SK-N-SH treated with all-trans-retinoic acid at 6 μM for 48 hours (cell line): ENCODE measurements around the gene CCDC88C.

Experiments
- ARNTL ChIP-seq: fragments of 450-650 bp; formaldehyde crosslinking; IDR thresholded peaks from 2 replicates; pipeline ENCODE4 v1.5.0; 2020; ENCODE audit warnings: low read depth, mild to moderate bottlenecking, moderate library complexity, borderline replicate concordance
- BACH2 ChIP-seq: fragments of 250-450 bp; sonication (Bioruptor Pico); IDR thresholded peaks from 2 replicates; pipeline ENCODE4 v1.9.0; 2021; ENCODE audit warnings: mild to moderate bottlenecking, borderline replicate concordance
- CREB5 ChIP-seq: fragments of 250-450 bp; sonication (Bioruptor Pico); IDR thresholded peaks from 2 replicates; pipeline ENCODE4 v1.5.1; 2020; ENCODE audit warnings: low read depth, mild to moderate bottlenecking, moderate library complexity
- CSDC2 ChIP-seq: fragments of 250-450 bp; sonication (Bioruptor Pico); IDR thresholded peaks from 2 replicates; pipeline ENCODE4 v1.5.0; 2020; ENCODE audit warnings: mild to moderate bottlenecking, moderate library complexity
- CSRNP3 ChIP-seq: fragments of 250-450 bp; sonication (Bioruptor Pico); IDR thresholded peaks from 2 replicates; pipeline ENCODE4 v1.5.1; 2021; ENCODE audit warnings: mild to moderate bottlenecking, moderate library complexity
- PATZ1 ChIP-seq: fragments of 250-450 bp; sonication (Bioruptor Pico); IDR thresholded peaks from 2 replicates; pipeline ENCODE4 v1.8.0; 2020; ENCODE audit warnings: mild to moderate bottlenecking, moderate library complexity, borderline replicate concordance
- PPARA ChIP-seq: fragments of 250-450 bp; sonication (Bioruptor Pico); IDR thresholded peaks from 2 replicates; pipeline ENCODE4 v1.5.0; 2020; ENCODE audit warnings: mild to moderate bottlenecking, borderline replicate concordance
- RARB ChIP-seq: fragments of 250-450 bp; sonication (Bioruptor Pico); IDR thresholded peaks from 2 replicates; pipeline ENCODE4 v1.8.0; 2021; ENCODE audit warnings: mild to moderate bottlenecking, moderate library complexity
- TSHZ2 ChIP-seq: fragments of 250-450 bp; sonication (Bioruptor Pico); IDR thresholded peaks from 2 replicates; pipeline ENCODE4 v1.5.0; 2020; ENCODE audit warnings: mild to moderate bottlenecking, moderate library complexity
- ZC3H10 ChIP-seq: fragments of 250-450 bp; sonication (Bioruptor Pico); IDR thresholded peaks from 2 replicates; pipeline ENCODE4 v1.5.1; 2021; ENCODE audit warnings: mild to moderate bottlenecking, moderate library complexity
- ZFP3 ChIP-seq: fragments of 250-450 bp; sonication (Bioruptor Pico); IDR thresholded peaks from 2 replicates; pipeline ENCODE4 v1.5.0; 2020; ENCODE audit warnings: mild to moderate bottlenecking, moderate library complexity
- ZFP30 ChIP-seq: fragments of 450-650 bp; formaldehyde crosslinking; IDR thresholded peaks from 2 replicates; pipeline ENCODE4 v1.5.0; 2022; ENCODE audit warnings: mild to moderate bottlenecking, moderate library complexity
- ZNF70 ChIP-seq: fragments of 450-650 bp; formaldehyde crosslinking; IDR thresholded peaks from 2 replicates; pipeline ENCODE4 v1.5.0; 2020; ENCODE audit warnings: mild to moderate bottlenecking, moderate library complexity

- TF ChIP-seq PPARA (CRISPR knock-in tag) (no peak), ZFP3 (CRISPR knock-in tag) (no peak), ZFP30 (CRISPR knock-in tag) (no peak), ZNF70 (CRISPR knock-in tag) (no peak), ZC3H10 (no peak), PATZ1 (no peak), CREB5 (CRISPR knock-in tag) (no peak), BACH2 (CRISPR knock-in tag) (no peak), ARNTL (CRISPR knock-in tag) (no peak), RARB (CRISPR knock-in tag) (no peak), TSHZ2 (CRISPR knock-in tag) (no peak), CSDC2 (CRISPR knock-in tag) (no peak), CSRNP3 (CRISPR knock-in tag) (no peak)
Measured at GRCh38 chr14:91338379-91338778, 79.2 kb downstream of the CCDC88C start.
